ENCODE data around the gene GTF2A1.

The GTF2A1 gene

GRCh38 chr14:81137316-81137715 is 83.4 kb downstream of the GTF2A1 start:
- no peak for DNase-seq (ENCODE audit: low spot score)

- no peak for DNase-seq (ENCODE audit: low spot score)
These were observed 87.4 kb downstream of the GTF2A1 start for GRCh38 chr14:81133400-81133799.

GRCh38 chr14:81132468-81132867 is 88.3 kb downstream of the GTF2A1 start:
- DNase-seq (ENCODE audit: low spot score) = no peak

GRCh38 chr14:81129242-81129641 is 91.5 kb downstream of the GTF2A1 start:
- DNase-seq (ENCODE audit: low spot score) = no peak

GRCh38 chr14:81127785-81128184 is 93.0 kb downstream of the GTF2A1 start:
- DNase-seq (ENCODE audit: low spot score) = no peak

GRCh38 chr14:81125536-81125935 is 95.2 kb downstream of the GTF2A1 start:
- no peak for DNase-seq (ENCODE audit: low spot score)
